COLO668 (cell line): Measurements from ENCODE around the gene MRPL43.
"Not testable (repeated sequence)": the region's sequence is repeated elsewhere in the genome, so short reads cannot be mapped to it uniquely, and the experiment has no call there.

Experiments
- DNase-seq: peaks from one replicate; lab custom pipeline; 2025; ENCODE audit not compliant: unreplicated experiment; lab: John Stamatoyannopoulos, UW

MRPL43 gene

GRCh38 chr10:100983868-100984671, 3.2 kb downstream of the MRPL43 start:
- no peak for DNase-seq

DNA sequence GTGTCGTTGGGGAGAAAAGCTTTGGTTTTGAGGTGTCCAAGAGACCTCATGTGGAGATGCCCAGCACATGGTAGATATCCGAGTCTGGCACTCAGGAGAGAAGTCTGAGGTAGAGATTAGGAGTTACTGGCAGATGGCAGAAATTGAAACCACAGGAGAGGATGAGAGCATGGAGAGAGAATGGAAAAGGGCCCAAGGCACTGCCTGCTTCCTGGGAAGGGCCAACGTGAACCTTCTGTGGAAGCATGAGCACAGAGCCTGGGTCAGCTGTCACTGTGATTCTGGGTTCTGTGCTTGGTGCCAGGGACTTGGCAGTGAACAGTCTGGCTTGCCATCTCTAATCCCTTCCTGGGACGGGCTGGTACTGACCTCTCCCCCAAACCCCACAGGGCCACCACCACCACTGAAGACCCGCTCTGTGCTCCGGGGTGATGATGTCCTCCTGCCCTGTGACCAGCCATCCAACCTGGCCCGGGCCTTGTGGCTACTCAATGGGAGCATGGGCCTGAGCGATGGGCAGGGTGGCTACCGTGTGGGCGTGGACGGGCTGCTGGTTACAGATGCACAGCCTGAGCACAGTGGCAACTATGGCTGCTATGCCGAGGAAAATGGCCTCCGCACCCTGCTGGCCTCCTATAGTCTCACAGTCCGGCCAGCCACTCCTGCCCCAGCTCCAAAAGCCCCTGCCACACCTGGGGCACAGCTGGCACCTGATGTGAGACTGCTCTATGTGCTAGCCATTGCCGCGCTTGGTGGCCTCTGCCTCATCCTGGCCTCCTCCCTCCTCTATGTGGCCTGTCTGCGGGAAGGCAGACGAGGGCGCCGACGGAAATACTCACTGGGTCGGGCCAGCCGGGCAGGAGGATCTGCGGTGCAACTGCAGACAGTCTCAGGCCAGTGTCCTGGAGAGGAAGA, 4.1 kb downstream of the MRPL43 start:
- no peak for DNase-seq

- DNase-seq, result no peak
These were observed 6.0 kb downstream of the MRPL43 start for GRCh38 chr10:100981178-100981772.

DNA sequence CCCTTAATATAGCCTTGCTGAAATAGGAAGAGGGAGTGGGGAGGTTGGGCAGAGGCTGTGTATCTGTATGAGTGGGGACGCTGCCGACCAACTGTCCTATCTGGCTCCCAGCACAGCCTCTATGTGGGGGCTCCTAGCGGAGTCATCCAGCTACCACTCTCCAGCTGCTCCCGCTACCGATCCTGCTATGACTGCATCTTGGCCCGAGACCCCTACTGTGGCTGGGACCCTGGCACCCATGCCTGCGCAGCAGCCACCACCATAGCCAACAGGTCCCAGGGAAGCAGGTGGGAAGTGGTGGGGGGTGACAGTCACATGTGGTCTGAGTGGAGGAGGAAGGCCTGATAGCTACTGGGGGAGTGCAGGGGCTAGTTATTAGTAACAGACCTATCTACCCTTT, 6.6 kb downstream of the MRPL43 start:
- DNase-seq, result no peak

GRCh38 chr10:100980311-100980710, 7.0 kb downstream of the MRPL43 start:
- DNase-seq, result no peak

- no peak for DNase-seq
These were observed 7.5 kb downstream of the MRPL43 start for GRCh38 chr10:100979791-100980272.

GRCh38 chr10:100978901-100979195, 8.4 kb downstream of the MRPL43 start:
- no peak for DNase-seq

GRCh38 chr10:100978121-100978900, 9.0 kb downstream of the MRPL43 start:
- no peak for DNase-seq

- DNase-seq, result no peak
These were observed 9.9 kb downstream of the MRPL43 start for GRCh38 chr10:100977436-100977835.

DNA sequence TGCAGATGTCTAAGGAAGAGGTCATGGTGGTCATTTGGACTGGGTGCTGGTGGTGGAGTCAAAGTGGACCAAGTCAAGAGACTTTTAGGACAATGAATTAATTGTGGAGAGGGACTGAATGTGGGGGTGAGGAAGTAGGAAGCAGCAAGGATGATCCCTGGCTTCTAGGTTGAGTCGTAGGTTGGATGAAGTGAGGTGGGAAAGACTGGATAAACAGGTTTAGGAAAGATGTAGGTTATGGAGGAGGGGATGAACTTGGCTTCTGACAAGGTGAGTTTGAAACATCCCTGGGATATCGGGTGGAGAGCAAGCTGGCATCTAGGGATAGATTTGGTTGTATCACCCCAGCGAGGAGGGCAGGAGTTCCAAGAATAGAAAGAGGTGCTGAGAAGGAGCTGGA, 10.4 kb downstream of the MRPL43 start:
- DNase-seq, result no peak

GRCh38 chr10:100975397-100975796, 11.9 kb downstream of the MRPL43 start:
- not testable (repeated sequence) for DNase-seq

DNA sequence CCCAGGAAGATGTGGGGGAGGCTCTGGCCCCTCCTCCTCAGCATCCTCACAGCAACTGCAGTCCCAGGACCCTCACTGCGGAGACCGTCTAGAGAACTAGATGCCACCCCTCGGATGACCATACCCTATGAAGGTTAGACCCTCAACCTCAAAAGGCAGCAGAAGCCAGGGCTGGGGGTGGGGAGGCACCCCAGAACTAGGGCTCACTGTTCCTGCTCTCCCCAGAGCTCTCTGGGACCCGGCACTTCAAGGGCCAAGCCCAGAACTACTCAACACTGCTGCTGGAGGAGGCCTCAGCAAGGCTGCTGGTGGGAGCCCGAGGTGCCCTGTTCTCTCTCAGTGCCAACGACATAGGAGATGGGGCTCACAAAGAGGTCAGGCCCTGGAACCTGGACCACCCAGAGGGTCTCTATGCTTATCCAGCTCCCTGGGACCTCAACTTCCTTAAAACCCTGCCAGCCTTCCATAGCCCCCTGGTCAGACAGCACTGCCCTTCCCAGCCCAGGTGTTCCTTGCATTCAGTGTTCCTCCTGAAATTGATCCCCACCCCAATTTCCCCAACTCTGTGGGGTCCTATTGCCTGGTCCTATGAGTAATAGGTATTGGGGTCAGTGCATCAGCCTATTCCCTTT, 14.3 kb downstream of the MRPL43 start:
- no peak for DNase-seq

- no peak for DNase-seq
These were observed 15.0 kb downstream of the MRPL43 start for GRCh38 chr10:100972115-100972903.

- DNase-seq, result peak; percentile 29
These were observed 16.1 kb downstream of the MRPL43 start for GRCh38 chr10:100970914-100971811.

- DNase-seq, result no peak
These were observed 17.0 kb downstream of the MRPL43 start for GRCh38 chr10:100970076-100970913.

DNA sequence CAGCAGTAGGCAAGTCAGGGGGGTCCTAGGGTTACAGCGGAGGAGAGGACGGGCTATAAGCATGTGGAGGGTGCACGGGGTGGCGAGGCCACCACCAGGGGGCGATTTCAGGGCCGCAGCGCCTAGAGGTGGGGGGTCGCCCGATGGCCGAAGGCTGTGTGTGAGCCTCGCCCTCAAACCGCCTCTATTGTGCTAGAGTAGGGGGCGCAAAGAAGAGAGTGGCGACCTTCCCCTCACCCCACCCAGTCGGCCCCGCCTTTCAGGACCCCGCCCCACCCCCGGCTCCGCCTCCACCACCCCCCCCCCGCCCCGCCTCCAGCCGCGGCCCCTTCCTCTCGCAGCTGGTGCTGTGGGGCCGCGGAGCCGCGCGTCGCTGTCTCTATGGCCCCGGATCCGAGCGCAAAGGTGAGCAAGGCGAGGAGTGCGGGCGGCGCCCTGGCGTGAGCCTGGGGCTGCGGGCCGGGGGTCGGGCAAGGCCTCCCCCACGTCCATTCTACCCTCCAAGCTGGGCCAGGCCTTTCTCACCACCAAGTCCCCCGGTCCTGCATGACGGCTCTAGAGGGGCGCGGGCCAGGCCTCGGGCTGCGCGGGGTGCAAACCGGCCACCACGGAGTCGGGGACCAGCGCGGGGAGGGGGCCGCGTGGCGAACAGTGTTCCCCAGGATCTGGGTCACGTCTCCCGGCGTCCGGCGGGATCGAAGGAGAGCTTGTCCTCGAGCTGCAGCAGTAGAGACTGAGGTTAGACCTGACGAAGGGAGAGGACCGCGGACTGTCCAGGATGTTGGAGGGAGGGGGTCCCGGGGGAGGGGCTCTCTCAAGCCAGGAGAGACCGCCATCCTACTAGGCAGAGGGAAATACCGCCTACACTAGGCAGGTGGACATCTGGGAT, 17.9 kb downstream of the MRPL43 start, which contains the start of gene SEMA4G:
SEMA4G (plus strand) TSS at position 318 of the 889 bp plus-strand sequence. CDS start 3,409 bp downstream, outside the sequence.
- peak; percentile 38 for DNase-seq

DNA sequence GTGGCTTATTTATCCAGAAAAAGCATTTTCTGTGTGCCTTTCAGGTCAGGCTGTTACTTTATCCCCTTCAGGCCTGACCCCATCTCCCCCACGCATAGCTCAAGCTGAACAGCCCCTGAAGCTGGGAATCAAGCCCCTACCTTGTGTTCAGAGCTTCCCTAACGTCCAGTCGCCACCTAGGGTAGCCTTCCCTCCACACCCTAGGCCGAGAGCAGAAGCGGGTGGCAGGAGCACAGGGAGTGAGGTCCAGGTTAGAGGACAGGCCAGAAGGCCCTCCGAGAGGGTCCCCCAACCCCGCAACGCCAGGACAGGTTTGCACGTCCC, 18.5 kb downstream of the MRPL43 start:
- no peak for DNase-seq
